ENCODE data around the gene SDK1. TPM values are rescaled to one million over a fixed set of nuclear protein-coding genes. Genes with fewer than 3 reads are reported as not detected.

The SDK1 gene
- total and polyA plus RNA-seq, 2 of the 8 experiments (the other 6 are each of a cell fraction or from before 2014, with no cell fraction given) = 3.3 to 7.2 TPM

GRCh38 chr7:3922175-3922635 lies 621.2 kb downstream of the SDK1 start (continued):
- TF ChIP-seq SP2 (IDR thresholded peaks at IDR 0.05; ENCODE audit: low read length) (no peak), NRF1 (IDR thresholded peaks at IDR 0.05; ENCODE audit: low read depth, low read length) (no peak), TAF7 (optimal IDR thresholded peaks at IDR 0.05; ENCODE audit: borderline replicate concordance, low read depth, low read length) (no peak), SIRT6 (IDR thresholded peaks at IDR 0.05; ENCODE audit: low read length) (no peak), ATF2 (IDR thresholded peaks at IDR 0.05; ENCODE audit: low read length) (0 out of 2 replicates have a peak, but pooled peaks have one; percentile 64), YY1 (IDR thresholded peaks at IDR 0.05; ENCODE audit: low read depth, low read length) (0 out of 2 replicates have a peak, but pooled peaks have one; percentile 18), TBP (IDR thresholded peaks at IDR 0.05; ENCODE audit: low read depth, low read length) (no peak), SIN3A (conservative IDR thresholded peaks at IDR 0.05 in 1 of 2, IDR thresholded peaks at IDR 0.05 in 1 of 2; ENCODE audit: low read depth in 1 of 2, low read length in 2 of 2) (no peak), POU5F1 (IDR thresholded peaks at IDR 0.05; ENCODE audit: low read depth, low read length) (no peak), NANOG (IDR thresholded peaks at IDR 0.05; ENCODE audit: insufficient read depth, low read depth, low read length, poor library complexity, severe bottlenecking) (no peak), JUND (IDR thresholded peaks at IDR 0.05; ENCODE audit: low read length) (no peak), RAD21 (IDR thresholded peaks at IDR 0.05 in 1 of 2, conservative IDR thresholded peaks at IDR 0.05 in 1 of 2; ENCODE audit: low read depth in 2 of 2, low read length in 2 of 2) (peak; percentile 40 to 58; a peak in 3 of 4 replicates), POLR2A (IDR thresholded peaks at IDR 0.05; ENCODE audit: control extremely low read depth in 1 of 2, low read depth in 2 of 2, low read length in 2 of 2) (no peak), TEAD4 (IDR thresholded peaks at IDR 0.05; ENCODE audit: low read depth, low read length) (no peak), RXRA (IDR thresholded peaks at IDR 0.05; ENCODE audit: insufficient read depth, low read depth, low read length) (no peak), CREB1 (IDR thresholded peaks at IDR 0.05) (peak; percentile 41; the same call in 1 of the 2 replicates), SRF (IDR thresholded peaks at IDR 0.05; ENCODE audit: low read depth, low read length) (no peak)
